Activated T-helper 17 cell treated with anti-CD3 and anti-CD28 coated beads, Interleukin-2, amount 50 U/mL, for 72 hours (primary cell): ENCODE data around the gene RTN1. TPM values are rescaled to one million over a fixed set of nuclear protein-coding genes. Genes with fewer than 3 reads are reported as not detected.
A peak's percentile ranks its signal among the peaks of the same experiment; 100 is the strongest.

Experiments
- ATAC-seq: fragments of 150-1000 bp; cut with Tn5 transposase; replicated peaks from 2 replicates; pipeline ENCODE4 v1.10.0; 2021; ENCODE audit warnings: mild to moderate bottlenecking, moderate library complexity
- H3K27ac Mint-ChIP-seq: one replicate; pipeline ENCODE4 v1.8.0; 2022; ENCODE audit warnings: mixed read lengths
- H3K27me3 Mint-ChIP-seq: one replicate; pipeline ENCODE4 v1.8.0; 2022; ENCODE audit warnings: mixed read lengths
- H3K36me3 Mint-ChIP-seq: one replicate; pipeline ENCODE4 v1.8.0; 2022; ENCODE audit warnings: low read depth, mild to moderate bottlenecking, mixed read lengths
- H3K4me1 Mint-ChIP-seq: one replicate; pipeline ENCODE4 v1.8.0; 2022; ENCODE audit warnings: mixed read lengths
- H3K4me3 Mint-ChIP-seq: one replicate; pipeline ENCODE4 v1.8.0; 2022; ENCODE audit warnings: mild to moderate bottlenecking, mixed read lengths
- H3K9me3 Mint-ChIP-seq: one replicate; pipeline ENCODE4 v1.8.0; 2022; ENCODE audit warnings: mixed read lengths
- total RNA-seq, 2 donors: library from RNA; stranded (reverse); gene quantifications; one replicate each; pipeline ENCODE4 v1.2.3, GENCODE V29; 2022

Gene RTN1
- total RNA-seq, 2 donors from 2014 or later = not detected

DNA sequence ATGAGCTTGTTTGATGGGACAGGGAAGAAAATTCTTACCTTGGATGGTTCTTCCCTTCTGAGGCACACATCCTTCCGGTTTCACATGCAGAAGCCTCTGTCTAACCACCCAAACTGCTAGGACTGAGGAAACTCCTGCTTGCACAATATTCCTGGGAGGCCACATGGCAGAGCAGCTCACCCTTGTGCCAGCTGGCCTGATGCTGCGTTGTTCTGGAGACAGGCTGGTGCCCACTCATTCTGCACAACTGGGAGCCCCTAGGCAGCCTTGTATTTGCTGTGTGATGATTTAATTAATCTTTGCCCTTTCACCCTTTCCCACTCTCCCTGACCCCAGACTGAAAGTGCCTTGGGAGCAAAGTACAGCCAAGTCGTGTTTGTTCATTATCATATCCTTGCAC lies 130.8 kb downstream of the RTN1 start:
- Mint-ChIP-seq H3K9me3 (peaks cover 11% of the 10 kb centered on the region), H3K36me3 (no peaks in the 10 kb centered on the region), H3K4me3 (no peak overlapping the region), H3K27ac (no peak overlapping the region), H3K4me1 (no peaks in the 10 kb centered on the region), H3K27me3 (peaks cover 8% of the 10 kb centered on the region)
- ATAC-seq = no peak

DNA sequence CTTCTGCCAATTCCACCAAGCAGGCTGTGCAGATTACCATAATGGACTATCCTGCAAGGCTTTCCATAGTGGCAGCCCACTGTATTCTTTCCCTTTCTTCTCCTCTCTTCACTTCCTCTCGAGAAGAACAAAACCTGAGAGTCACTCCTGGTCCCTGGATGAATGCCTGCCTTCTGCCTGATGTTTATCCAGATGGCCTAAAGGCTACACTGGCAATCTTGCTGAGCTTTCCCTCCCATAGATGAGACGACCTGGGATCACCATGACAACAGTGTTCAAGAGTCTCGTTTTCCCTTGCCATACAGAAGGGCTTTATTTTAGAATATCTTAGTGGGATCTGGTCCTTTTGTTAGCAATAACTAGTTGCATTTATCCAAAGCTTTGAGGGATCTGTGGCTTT lies 142.3 kb downstream of the RTN1 start:
- ATAC-seq = no peak
- Mint-ChIP-seq H3K27ac (no peak overlapping the region), H3K9me3 (peaks cover 4% of the 10 kb centered on the region), H3K4me3 (no peak overlapping the region), H3K27me3 (peaks cover 8% of the 10 kb centered on the region), H3K4me1 (no peaks in the 10 kb centered on the region), H3K36me3 (no peaks in the 10 kb centered on the region)

DNA sequence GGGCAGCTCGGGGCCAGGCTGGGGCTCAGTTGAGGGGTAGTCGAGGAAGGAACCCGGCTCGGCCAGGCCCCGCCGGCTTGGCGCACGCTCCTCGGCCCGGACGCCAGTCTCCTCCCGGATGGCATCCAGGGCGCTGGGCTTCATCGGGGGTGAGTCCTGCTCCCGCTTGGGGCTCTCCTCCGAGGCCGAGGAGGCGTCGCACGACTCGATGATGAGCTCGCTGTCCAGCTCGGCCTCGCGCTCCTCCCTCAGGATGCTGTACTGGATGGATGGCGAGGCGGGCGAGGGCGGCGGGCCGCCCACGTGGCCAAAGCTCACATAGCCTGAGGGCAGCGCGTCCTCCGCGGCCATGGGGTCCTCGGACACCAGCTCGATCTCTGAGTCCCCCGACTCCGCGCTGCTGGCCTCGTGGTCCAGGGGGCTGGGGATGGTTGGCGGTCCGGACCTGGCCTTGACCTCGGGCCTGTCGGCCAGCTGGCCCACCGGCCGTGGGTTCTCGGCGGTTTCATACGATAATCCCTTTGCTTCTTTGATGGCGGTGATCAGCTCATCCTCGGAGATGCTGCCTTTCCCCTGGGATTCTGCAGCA lies 143.4 kb downstream of the RTN1 start:
- Mint-ChIP-seq H3K4me1 (no peaks in the 10 kb centered on the region), H3K27me3 (peaks cover 10% of the 10 kb centered on the region), H3K9me3 (peaks cover 4% of the 10 kb centered on the region), H3K27ac (no peak overlapping the region), H3K4me3 (no peak overlapping the region), H3K36me3 (no peaks in the 10 kb centered on the region)
- ATAC-seq = no peak

DNA sequence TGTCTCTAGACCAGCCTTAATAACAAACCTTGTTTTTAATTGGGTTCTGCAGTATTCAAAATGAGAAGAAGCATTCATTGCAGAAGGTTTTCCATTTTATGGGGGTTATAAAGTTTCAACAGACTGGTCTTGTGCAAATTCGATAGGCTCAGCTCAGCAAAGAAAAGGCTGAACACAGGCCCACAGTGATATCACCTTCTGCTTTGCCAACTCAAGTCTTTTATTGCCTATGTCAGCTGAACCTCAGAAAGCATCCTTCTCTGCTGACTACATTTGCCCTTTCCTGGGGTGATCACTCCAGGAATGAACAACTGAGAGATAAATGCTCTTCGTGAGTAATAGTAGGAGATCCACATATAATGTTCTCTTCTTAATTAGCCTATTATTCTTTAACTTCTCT lies 159.5 kb downstream of the RTN1 start:
- peaks cover 3% of the 10 kb centered on the region for H3K27me3 Mint-ChIP-seq
- ATAC-seq = no peak
- H3K4me3 Mint-ChIP-seq = no peak overlapping the region
- H3K4me1 Mint-ChIP-seq = no peaks in the 10 kb centered on the region
- no peaks in the 10 kb centered on the region for H3K9me3 Mint-ChIP-seq
- no peak overlapping the region for H3K27ac Mint-ChIP-seq
- no peaks in the 10 kb centered on the region for H3K36me3 Mint-ChIP-seq

DNA sequence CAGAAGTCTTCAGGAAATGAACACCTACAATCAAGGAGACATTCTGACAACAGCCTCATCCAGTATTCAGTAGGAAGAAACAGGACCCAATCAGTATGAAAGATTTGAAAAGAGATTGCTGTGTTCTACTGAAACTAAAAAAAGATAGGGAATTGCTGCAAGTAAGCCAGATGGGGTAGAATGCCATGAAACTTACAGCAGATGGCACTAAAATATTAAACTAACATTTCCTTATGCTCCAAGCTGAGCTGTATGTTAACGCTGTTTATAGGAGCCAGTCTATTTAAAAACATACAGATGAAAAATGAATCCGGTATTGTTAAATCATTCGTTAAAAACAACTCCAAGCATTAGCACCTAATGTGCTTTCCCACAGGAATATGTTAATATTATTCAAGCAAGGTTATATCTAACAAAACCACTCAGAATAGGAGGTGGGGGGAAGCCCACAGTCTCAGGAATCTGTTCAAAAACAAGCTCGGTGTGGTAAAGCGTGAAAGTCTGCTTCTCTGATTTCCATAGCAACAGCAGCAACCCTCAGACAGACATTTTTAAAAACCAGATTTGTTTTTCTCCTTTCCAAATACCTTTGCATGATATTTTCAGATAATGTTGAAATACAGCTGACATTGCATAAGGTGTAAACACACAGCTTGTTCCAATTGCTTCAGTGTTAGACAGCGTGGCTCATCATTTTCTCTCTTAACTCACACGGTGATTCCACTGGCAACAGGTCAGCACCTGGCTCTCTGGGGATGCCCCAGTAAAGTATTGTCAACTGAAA lies 162.6 kb downstream of the RTN1 start:
- H3K4me3 Mint-ChIP-seq = no peak overlapping the region
- no peak for ATAC-seq
- no peaks in the 10 kb centered on the region for H3K9me3 Mint-ChIP-seq
- no peak overlapping the region for H3K27ac Mint-ChIP-seq
- no peaks in the 10 kb centered on the region for H3K36me3 Mint-ChIP-seq
- H3K4me1 Mint-ChIP-seq = no peaks in the 10 kb centered on the region
- peaks cover under 1% of the 10 kb centered on the region for H3K27me3 Mint-ChIP-seq

DNA sequence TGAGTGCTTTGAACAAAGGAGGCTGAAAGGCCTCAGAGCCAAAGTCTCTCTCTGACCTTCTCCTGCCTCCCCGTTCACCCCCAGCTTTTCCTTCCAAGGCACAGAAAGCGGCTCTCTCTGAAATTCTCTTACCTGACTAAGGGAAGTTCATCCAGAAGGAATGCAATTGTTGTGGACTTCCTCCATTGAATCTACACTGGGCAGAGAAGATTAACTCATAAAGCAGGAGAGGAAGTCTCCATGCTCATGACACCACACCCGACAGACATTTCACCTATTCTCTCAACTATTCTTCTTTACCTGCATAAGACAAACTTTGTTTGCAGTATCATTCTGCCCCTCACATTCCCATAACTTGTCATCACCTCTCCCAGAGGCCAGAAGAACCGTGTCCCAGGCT lies 164.7 kb downstream of the RTN1 start:
- Mint-ChIP-seq H3K27ac (no peak overlapping the region), H3K36me3 (no peaks in the 10 kb centered on the region), H3K9me3 (peaks cover 4% of the 10 kb centered on the region), H3K4me3 (no peak overlapping the region), H3K4me1 (no peaks in the 10 kb centered on the region), H3K27me3 (peaks cover 8% of the 10 kb centered on the region)
- ATAC-seq = no peak

DNA sequence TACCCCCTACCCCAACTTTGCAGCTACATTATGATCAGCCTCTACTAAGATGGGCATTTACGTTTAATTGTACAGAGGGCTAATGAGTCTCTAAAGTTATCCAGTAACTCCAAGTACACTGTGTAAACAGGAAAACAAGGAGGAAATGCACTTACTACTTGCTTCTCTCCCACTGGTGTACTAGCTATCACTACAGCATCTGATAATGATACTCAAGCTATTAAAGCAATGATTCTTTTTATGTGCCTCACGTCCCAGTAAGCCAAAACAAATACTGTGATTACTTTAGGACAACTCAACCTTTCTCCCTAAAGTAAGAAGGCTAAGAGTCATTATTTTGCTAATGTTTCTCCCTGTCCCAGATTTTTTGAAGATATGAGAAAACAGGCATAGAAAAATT lies 165.3 kb downstream of the RTN1 start:
- peaks cover 8% of the 10 kb centered on the region for H3K27me3 Mint-ChIP-seq
- no peak overlapping the region for H3K27ac Mint-ChIP-seq
- no peak for ATAC-seq
- no peak overlapping the region for H3K4me3 Mint-ChIP-seq
- H3K9me3 Mint-ChIP-seq = peaks cover 4% of the 10 kb centered on the region
- H3K4me1 Mint-ChIP-seq = no peaks in the 10 kb centered on the region
- H3K36me3 Mint-ChIP-seq = no peaks in the 10 kb centered on the region

DNA sequence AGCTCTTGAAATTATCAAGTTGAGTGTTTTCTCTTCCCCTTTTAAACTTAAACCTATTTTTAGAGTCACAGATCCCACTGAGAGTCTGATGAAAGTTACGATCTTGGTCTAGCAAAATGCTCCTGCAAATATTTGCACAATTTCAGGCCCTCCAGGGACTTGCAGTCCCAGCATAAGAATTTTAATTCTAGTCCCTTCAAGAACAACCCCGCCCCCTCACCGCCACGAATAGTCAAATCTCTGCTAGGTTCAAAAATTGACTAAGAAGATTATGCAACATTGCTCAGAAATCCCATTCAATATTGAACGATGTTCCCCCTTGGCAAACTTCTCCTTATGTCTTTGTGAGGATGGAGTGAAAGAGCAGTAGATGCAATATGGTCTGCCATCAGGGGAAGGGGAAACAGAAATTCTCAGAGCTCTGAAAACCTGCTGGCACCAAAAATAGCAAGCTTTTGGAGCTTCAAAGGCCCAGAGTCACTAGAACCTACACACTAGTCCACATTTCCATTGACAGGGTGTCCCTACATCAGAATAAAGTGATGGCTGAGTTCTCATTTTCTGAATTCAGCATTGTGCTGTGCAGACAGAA lies 166.4 kb downstream of the RTN1 start:
- H3K27me3 Mint-ChIP-seq = peaks cover 8% of the 10 kb centered on the region
- peaks cover 4% of the 10 kb centered on the region for H3K9me3 Mint-ChIP-seq
- no peak overlapping the region for H3K27ac Mint-ChIP-seq
- no peaks in the 10 kb centered on the region for H3K4me1 Mint-ChIP-seq
- H3K4me3 Mint-ChIP-seq = no peak overlapping the region
- no peaks in the 10 kb centered on the region for H3K36me3 Mint-ChIP-seq
- no peak for ATAC-seq

DNA sequence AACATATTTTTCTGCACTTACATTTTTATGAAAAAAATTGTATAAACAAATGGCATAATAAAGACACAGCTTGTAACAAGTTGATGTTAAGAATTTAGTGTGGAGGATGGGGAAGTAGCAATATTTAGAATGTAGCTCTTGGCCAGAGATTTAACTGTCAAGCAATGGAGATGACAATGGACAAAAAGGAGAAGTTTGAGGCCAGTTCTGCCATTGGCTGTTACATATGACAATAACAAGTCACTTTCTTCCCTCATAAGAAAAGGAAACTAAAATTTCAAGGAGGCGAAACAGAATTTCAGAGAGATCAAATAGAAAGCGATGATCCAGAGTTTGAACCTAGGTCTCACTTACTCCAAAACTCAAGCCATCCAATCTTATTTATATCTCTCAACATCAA lies 171.1 kb downstream of the RTN1 start:
- H3K36me3 Mint-ChIP-seq = no peaks in the 10 kb centered on the region
- H3K4me1 Mint-ChIP-seq = no peaks in the 10 kb centered on the region
- ATAC-seq = no peak
- H3K4me3 Mint-ChIP-seq = no peak overlapping the region
- no peak overlapping the region for H3K27ac Mint-ChIP-seq
- peaks cover 11% of the 10 kb centered on the region for H3K27me3 Mint-ChIP-seq
- H3K9me3 Mint-ChIP-seq = peaks cover 4% of the 10 kb centered on the region

DNA sequence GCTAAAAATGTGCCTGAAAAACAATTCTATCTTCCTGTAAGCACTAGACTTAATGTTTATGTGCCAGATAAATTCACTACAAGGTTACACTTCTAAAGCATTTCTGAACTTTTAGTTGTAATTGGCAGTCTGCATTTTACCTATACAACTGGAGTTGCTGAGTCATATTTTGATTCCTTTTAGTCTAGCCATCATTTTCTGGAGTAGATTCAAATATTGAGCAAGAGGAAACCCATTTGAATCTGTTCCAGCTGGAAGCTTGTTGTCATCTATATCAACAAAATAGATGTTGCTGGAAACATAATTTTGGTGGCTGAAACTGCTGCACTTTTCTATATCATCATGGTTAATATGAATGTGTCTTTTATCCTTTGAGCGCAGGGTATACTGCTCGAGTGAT lies 171.8 kb downstream of the RTN1 start:
- Mint-ChIP-seq H3K36me3 (no peaks in the 10 kb centered on the region), H3K9me3 (peaks cover 4% of the 10 kb centered on the region), H3K4me3 (no peak overlapping the region), H3K4me1 (no peaks in the 10 kb centered on the region), H3K27me3 (peaks cover 11% of the 10 kb centered on the region), H3K27ac (no peak overlapping the region)
- no peak for ATAC-seq

DNA sequence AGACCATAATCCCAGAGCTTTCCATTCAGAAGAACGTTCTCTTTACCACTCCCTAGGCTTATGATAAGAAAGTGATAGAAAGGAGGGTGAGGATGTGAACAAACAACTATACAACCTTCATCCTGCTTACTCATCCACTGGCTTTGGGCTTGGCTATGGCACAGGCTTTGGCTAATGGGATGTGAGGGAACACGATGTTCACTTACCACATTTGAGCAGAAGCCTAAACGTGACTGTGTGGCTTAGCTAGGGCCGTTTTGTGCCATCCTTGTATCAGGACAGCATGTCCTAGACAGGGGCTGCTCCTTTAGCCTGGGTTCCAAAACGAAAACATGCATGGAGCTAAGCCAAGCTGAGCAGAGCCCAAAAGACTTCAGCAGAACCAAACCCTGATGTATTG lies 175.4 kb downstream of the RTN1 start:
- H3K27me3 Mint-ChIP-seq = peaks cover 3% of the 10 kb centered on the region
- no peak for ATAC-seq
- no peaks in the 10 kb centered on the region for H3K9me3 Mint-ChIP-seq
- H3K4me1 Mint-ChIP-seq = no peaks in the 10 kb centered on the region
- H3K27ac Mint-ChIP-seq = no peak overlapping the region
- no peak overlapping the region for H3K4me3 Mint-ChIP-seq
- no peaks in the 10 kb centered on the region for H3K36me3 Mint-ChIP-seq

DNA sequence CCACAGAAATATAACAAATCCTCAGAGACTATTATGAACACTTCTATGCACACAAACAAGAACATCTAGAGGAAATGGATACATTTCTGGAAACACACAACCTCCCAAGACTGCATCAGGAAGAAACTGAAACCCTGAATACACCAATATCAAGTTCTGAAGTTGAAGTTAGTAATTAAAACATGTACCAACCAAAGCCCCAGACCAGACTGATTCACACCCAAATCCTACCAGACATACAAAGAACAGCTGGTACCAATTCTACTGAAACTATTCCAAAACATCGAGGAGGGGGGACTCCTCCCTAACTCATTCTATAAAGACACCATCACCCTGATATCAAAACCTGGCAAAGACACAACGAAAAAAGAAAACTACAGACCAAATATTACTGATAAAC lies 179.3 kb downstream of the RTN1 start:
- no peak for ATAC-seq
- Mint-ChIP-seq H3K36me3 (no peaks in the 10 kb centered on the region), H3K9me3 (no peaks in the 10 kb centered on the region), H3K4me1 (no peaks in the 10 kb centered on the region), H3K4me3 (no peak overlapping the region), H3K27ac (no peak overlapping the region), H3K27me3 (peaks cover 11% of the 10 kb centered on the region)

DNA sequence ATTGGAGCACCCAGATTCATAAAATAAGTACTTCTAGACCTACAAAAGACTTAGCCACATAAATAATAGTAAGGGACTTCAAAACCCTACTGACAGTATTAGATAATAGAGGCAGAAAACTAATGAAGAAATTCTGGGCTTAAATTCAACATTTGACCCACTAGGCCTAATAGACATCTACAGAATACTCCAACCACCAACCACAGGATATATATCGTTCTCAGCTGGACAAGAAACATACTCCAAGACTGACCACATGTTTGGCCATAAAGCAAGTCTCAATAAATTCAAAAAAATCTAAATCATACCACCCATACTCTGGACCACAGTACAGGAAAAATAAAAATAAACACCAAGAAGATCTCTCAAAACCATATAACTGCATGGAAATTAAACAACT lies 180.2 kb downstream of the RTN1 start:
- peaks cover 11% of the 10 kb centered on the region for H3K27me3 Mint-ChIP-seq
- H3K4me1 Mint-ChIP-seq = no peaks in the 10 kb centered on the region
- H3K36me3 Mint-ChIP-seq = no peaks in the 10 kb centered on the region
- no peak overlapping the region for H3K4me3 Mint-ChIP-seq
- ATAC-seq = no peak
- no peaks in the 10 kb centered on the region for H3K9me3 Mint-ChIP-seq
- no peak overlapping the region for H3K27ac Mint-ChIP-seq

DNA sequence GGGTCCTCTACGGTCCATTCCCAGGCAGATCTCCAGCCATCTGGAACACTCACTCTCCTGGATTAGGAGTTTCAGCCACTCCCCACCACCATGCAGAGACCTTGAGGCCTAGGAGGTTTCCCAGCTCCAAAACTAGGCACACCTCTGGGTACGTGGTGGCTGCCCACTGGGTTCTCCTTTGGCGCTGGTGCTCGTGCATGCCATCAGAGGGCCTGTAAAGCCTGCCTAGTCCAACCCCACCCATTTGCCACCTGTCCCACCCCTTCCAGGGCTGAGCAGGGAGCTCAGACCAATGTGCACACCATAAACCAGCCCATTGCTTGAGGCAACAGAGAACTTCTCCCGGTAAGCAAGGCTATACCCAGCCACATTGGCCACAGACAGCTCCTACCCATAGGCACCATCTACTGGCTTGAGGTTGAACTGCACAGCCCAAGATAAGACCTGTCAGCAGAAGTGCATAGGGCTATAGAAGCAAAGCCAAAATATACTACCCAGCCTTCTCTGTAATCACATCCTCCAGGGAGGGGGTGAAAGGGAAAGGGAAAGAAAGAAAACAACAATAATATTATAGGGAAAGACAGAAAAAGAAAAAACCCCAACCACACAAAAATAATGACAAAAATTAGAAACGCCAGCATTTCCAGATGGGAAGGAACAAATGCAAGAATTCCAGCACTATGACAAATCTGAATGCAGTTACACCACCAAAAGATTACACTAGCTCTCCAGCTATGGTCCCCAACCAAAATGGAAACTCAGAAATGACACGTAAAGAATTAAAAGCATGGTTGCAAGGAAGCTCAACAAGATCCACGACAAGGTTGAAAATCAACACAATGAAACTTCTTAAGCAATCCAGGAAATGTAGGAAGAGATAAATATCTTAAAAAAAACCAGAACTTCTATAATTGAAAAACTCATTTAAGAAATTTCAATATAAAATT lies 182.1 kb downstream of the RTN1 start:
- no peak overlapping the region for H3K27ac Mint-ChIP-seq
- ATAC-seq = peak; percentile 46
- H3K4me1 Mint-ChIP-seq = no peaks in the 10 kb centered on the region
- no peak overlapping the region for H3K4me3 Mint-ChIP-seq
- peaks cover 18% of the 10 kb centered on the region for H3K27me3 Mint-ChIP-seq
- no peaks in the 10 kb centered on the region for H3K36me3 Mint-ChIP-seq
- no peaks in the 10 kb centered on the region for H3K9me3 Mint-ChIP-seq
